Activated CD4-positive, CD25-positive, alpha-beta regulatory T cell treated with anti-CD3 and anti-CD28 coated beads, Interleukin-2, amount 50 U/mL, for 72 hours (primary cell): ENCODE data around the gene DIS3L2.

Experiments
- DNase-seq: peaks from one replicate; pipeline ENCODE4 v3.0.0; 2021

The DIS3L2 gene

DNA sequence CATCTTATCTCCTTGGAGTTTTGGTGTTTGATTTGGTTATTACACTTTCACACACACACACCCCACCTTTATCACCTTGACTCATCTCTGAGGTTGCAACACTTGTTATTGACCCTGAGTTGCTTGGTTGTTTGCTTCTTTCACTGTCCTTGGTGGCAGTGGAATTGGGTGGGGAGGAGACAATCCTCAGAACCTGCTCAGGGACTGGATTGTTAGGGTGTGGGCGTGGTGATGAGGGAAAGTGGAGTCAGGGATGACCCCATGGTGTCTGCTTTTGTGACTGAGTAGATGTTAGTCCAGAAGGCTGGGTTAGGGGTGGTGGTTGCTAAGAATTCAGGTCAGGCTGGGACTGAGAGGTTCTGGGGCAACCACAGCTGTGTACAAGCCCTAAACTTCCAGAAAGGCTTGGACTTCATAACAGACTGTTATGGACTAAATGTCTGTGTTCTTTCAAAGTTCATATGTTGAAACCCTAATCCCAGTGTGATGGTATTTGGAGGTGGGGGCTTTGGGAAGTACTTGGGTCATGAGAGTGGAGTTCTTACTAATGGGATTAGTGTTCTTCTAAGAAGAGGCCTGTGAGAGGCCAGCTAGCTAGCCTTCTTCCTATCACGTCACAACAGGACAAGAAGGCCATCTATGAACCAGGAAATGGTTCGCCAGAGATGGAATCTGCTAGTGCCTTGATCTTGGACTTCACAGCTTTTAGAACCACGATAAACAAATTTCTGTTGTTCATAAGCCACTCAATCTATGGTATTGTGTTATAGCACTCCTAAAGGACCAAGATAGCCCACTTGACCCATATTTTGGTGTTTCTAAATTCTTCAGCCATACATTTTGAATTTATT lies 3.4 kb upstream of the DIS3L2 start:
- DNase-seq, result no peak

DNA sequence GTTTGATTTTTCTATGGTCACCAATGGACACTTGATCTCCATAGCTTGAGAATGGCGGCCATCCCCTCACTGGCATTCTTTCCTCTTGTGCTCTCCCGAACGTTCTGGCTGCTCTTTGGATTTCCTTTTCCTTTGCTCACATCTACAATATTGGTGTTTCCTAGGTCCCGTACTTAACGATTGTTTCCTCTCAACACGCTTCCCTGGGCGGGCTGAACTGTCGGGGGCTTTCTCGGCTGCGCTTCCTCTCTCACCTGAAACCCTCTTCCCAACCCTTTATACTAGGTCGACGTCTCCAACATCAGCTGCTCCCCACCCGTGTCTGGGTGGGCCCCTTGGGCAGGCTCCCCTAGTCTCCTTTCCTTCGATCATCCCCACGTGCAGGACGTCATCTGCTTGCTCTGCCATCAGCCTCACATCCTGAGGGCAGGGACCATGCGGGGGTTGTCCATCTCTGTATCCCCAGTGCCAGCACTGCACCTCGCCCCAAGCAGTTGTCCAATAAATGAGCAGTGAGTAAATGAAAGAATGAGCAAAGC lies 634 bp upstream of the DIS3L2 start:
- no peak for DNase-seq

DNA sequence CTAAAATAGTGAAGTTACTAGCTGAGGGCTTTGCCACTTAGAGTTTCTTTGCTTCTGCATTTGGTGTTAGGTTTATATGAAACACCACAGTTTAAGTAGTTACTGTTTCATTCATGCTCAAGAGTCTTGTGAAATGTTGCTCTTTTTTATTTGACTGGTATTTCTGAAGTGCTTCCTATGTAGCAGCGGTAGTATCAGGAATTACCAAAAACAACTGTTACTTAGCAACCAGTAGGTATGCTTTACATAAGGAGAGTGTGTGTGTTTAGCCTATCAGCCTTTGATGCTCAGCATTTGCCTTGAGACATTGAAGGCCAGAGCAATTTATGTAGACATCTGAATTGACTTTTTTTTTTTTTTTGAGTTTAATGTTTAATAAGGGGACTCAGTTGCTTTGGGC lies 3.6 kb downstream of the DIS3L2 start:
- DNase-seq, result no peak

DNA sequence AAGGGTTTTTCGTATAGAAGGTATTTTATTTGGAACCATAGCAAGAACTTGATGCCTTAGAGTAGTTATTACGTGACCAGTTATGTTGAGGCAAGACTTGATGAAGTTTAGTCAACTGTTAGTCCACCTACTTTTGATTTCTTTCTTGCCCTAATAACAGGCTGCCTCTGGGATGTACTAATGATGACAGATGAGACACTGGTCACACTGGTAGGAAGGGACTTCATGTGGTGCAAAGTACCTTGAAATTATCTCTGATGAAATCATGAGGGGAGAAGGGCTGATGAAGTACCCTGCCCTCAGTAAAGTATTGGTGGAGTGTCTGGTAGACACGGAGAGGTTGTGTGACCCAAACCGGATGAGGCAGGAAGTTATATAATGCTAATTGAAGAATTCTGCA lies 5.4 kb downstream of the DIS3L2 start:
- no peak for DNase-seq

DNA sequence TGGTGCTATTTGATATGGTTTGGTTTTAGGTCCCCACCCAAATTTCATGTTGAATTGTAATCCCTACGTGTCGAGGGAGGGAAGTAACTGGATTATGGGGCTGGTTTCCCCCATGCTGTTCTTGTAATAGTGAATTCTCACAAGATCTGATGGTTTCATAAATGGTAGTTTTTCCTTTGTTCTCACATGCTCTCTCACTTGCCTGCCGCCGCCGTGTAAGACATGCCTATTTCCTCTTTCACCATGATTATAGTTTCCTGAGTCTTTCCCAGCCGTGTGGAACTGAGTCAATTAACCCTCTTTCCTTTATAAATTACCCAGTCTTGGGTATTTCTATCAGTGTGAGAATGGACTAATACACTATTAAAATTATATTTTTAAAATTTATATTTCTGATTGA lies 7.3 kb downstream of the DIS3L2 start:
- no peak for DNase-seq

DNA sequence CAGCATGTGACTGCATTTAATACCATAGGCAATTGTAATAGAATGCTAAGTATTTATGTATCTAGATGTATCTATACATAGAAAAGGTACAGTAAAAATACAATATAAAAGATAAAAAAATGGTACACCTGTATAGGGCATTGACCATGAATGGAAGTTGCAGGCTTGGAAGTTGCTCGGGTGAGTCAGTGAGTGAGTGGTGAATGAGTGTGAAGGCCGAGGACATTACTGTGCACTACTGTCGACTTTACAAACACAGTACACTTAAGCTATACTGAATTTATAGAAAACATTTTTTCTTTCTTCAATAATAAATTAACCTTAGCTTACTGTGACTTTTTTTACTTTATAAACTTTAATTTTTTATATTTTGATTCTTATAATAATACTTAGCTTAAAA lies 8.9 kb downstream of the DIS3L2 start:
- no peak for DNase-seq

DNA sequence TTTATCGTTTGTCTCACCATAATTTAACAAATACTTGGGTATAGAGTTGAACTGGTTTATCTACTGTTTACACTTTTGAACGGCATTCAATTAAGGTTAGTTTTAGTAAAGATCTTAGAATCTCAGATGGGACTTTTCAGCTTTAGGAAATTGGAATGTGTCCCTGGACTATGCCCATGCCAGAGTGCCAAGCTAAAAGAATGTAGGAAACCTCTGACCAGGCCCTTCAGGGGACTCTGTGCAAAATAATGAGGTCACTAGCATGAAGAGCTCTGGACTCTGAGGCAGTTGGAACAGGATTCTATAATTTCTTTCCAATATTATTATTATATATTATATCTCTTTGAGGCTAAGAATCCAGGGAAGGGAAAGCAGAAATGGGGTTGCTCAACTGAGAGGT lies 13.5 kb downstream of the DIS3L2 start:
- DNase-seq, result no peak

DNA sequence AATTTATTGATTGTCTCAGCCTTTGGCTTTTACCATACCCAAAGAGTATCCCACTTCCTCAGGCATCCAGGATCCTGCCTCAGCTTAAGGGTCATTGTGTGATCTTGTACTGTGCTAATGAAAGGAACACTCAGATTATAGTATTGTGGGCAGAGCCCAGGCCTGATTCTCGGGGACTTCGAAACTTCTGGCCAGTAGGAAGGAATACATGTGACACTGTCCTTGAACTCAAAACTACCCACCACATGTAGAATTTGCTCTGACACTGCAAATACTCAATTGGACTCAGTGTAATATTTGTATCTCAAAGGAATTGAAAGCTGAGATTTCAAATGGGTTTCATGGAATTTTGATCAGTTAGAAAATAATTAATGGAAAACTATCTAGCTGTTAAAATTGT lies 15.9 kb downstream of the DIS3L2 start:
- no peak for DNase-seq

DNA sequence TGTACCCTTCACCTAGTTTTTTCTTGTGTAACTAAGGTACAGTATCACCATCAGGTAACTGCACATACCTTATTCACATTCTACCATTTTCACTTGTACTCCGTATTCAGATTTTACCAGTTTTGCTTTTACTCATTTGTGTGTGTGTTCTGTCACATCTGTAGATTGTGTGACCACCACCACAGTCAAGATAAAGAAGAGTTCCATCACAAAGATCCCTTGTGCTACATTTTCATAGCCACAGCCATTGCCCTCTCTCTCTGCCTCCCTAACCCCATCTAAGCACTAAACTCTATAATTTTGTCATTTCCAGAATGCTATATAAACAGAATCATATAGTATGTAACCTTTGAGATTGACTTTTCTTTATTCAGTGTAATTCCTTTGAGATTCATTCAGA lies 23.5 kb downstream of the DIS3L2 start:
- no peak for DNase-seq

DNA sequence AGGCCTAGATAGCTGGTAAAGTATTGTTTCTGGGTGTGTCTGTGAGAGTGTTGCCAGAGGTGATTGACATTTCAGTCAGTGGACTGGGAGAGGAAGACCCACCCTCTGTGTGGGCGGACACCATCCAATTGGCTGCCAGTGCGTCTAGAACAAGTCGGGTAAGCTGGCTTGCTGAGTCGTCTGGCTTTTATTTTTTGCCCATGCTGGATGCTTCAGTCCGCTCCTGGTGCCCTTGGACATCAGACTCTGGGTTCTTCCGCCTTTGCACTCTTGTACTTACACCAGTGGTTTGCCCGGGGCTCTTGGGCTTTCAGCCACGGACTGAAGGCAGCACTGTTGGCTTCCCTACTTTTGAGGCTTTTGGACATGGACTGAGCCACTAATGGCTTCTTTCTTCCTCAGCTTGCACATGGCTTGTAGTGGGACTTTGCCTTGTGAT lies 24.3 kb downstream of the DIS3L2 start:
- DNase-seq, result no peak

DNA sequence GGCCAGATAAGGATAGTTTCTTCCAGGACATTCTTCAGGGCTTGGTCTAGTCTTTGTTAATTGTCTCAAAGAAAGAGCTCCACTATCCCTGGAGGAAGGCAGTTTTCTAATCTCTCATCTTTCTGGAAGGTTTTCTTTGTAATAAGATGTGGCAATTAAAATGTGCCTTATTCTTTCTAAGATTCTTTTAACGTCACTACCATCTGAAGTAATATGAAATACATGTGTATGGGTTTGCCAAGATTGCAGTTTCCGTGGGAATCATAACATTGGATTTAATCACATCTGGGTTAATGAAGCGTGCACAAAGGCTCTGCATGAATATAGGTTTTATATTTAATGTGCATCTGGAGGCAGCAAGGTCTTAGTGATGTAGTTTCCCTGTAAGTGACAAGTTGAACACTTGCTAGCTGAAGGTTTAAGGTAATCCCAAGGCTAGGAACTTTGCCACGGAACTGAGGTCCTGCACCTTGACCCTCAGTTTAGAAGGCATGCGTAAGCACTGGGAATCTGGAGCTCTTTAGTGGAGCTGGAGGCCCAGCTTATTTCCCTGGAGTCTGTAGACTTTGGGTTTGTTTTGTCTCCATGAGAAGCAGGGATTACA lies 25.7 kb downstream of the DIS3L2 start:
- DNase-seq, result no peak

DNA sequence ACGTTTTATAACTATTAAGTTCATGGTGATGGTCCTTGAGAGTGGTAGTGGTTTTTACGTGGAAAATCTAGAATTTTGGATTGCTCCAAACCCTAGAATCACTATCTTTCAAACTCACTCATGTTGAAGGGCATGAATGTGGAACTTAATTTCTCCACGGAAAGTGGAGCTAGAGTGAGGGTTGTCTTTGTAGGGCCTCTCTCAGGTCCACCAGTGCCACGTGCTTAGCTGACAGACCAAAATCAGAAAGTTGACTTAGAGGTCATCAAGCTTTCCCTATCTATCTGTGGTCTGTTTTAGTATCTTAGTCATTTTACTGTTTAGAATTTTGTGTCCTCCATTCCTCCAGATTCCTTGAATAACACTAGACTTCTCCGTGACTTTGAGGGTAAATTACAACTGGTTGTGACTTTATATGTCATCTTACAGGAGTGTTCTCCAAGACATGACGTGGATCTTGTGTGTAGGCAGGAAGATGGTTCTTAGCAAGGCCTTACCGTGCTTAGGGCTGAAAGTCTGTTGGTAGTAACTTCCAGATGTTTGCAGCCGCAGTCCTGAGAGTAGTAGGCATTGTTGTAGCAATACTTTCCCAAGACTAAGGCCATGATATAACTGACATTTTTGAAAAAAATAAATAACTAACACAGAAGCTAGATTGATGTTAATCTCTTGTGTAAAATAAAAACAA lies 26.8 kb downstream of the DIS3L2 start:
- DNase-seq, result no peak

DNA sequence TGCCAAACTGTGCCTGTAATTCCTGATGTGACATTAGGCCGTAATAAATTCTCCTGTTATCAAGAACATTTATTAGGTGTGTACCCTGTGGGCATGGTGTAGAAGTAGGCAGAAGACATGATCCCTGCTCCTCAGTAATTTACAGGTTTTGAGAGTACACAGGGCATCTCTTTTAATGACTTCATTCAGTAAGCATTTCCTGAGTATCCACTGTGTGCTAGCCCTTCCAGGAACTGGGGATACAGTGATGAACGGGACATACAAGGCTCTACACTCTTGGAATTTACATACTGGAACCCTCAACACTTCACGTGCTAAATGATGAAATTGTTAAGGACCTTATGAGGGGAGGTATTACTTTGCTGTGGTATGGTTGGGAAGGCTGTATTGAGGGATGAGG lies 30.2 kb downstream of the DIS3L2 start:
- DNase-seq, result no peak

DNA sequence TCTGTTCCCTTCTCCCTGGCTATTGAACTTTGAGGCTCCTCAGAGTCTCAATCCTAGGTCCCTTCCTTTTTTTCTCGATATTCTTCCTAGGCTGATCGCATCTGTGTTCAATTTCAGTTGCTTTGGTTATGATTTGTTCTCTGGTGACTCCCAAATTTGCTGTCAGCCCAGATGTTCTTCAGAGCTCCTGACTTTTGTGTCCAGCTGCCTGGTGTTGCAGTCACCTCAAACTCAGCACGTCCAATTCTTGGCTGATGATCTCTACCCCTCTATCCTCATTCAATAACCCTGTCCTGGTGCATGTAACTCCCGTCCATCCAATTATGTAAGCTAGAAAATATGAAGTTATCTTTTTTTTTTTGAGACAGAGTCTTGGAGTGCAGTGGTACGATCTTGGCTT lies 31.4 kb downstream of the DIS3L2 start:
- DNase-seq, result no peak

DNA sequence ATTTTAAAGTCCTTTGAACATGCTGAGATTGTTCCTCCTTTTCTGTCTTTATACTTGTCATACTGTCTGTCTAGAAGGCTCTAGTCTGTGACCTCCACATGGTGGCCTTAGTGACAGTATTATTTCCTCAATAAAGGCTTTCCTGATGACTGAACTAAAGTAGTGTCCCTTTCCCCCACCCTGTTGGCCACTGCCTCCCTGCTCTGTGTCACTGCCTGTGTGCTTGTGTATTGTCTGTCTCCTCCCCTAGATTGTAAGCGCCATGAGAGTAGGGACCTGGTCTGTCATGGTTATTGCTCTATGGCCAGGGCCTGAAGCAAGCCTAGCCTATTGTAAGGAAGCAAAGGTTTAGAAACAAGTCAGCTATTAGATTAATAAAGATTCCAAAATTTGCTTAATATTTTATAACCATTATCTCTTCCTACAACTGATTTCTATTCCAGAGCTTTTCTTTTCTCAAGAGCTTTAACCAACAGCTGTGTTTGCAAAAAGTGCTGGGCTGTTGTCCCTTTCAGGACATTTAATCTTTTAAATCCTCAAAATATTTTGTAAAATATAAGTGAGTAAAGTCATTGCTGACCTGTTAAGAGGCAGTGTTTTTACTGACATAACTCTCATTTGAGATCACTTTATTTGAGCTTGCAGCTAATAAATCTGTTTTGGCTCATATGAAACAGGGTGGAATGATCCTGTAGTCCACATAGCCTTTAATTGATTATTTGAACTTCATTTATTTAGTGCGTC lies 35.5 kb downstream of the DIS3L2 start:
- DNase-seq, result no peak

DNA sequence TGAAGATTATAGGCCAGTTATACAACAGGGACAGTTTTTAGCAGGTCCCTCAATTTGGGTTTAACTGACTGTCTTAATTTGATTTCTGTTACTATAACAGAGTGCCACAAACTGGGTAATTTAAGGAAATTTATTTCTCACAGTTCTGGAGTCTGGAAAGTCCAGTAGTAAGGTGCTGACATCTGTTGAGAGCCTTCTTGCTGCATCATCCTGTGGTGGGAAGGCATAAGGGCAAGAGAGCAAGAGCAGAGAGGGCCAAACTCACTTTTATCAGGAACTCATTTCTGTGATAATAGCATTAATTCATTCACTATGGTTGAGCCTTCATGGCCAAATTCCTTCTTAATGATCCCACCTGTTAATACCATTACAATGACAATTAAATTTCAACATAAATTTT lies 36.5 kb downstream of the DIS3L2 start:
- DNase-seq, result no peak

DNA sequence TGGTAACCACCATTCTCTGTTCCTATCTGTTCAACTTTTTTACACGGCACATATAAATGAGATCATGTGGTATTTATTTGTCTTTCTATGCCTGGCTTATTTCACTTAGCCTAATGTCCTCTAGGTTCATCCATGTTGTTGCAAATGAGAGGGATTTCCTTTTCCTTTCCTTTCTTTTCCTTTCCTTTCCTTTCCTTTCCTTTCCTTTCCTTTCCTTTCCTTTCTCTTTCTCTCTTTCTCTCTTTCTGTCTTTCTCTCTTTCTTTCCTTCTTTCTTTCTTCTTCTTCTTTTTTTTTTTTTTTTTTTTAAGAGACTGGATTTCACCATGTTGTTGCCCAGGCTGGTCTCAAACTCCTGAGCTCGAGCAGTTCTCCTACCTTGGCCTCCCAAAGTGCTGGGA lies 38.9 kb downstream of the DIS3L2 start:
- no peak for DNase-seq

DNA sequence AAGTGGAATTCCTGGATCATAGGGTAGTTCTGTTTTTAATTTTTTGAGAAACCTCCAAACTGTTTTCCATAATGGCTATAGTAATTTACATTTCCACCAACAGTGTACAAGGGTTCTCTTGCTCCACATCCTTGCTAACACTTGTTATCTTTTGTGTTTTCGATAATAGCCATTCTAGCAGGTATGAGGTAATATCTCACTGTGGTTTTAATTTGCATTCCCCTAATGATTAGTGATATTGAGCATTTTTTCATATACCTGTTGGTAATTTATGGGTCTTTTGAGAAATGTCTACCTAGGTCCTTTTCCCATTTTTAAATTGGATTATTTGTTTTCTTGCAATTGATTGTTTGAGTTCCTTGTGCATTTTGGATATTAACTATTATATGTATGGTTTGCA lies 39.6 kb downstream of the DIS3L2 start:
- no peak for DNase-seq

DNA sequence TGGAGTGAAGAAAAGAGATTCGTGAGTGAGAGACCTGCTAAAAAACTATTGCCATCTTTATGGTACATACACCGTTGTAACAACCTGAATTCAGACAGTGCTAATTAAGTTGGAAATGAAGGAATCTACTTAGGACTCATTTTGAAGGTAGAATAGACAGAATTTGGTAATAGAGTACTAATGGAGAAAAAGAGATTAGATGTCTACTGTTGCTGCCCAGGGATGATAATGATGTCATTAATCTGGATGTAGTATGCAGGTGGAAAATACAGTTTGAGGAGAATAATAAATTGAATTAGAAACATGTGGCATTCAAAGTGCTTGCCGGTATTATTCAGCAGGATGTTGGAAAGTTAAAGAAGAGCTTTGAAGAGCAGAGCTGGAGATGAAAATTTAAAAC lies 44.7 kb downstream of the DIS3L2 start:
- DNase-seq, result no peak

DNA sequence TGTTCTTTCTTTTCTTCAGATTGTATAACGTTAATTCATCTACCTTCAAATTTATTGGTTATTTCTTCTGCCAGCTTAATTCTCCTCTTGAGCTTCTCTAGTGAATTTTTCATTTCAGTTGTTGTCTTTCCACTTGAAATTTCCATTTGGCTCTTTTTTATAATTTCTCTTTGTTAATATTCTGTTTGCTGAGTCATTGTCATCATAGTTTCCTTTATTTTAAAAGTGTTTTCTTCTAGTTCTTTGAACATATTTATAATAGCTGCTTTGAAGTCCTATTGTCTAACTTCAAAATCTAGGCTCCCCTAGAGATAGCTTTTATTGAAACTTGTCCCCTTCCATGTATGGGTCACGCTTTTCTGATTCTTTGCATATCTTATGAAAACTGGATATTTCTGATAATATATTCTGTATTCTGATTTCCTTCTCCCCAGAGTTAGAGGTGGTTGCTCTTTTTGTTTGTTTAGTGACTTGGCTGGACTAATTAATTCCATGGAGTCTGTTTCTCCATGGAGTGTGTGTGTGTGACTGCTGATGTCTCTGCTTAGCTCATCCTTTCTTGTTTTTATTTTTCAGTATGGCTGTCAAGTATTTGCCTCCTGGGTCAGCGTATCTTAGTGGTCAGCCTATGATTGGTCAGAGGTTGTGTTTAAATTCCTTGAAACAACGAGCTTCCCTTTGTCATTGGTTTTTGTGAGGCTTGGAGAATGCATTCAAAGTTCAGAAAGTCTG lies 47.6 kb downstream of the DIS3L2 start:
- DNase-seq, result no peak

DNA sequence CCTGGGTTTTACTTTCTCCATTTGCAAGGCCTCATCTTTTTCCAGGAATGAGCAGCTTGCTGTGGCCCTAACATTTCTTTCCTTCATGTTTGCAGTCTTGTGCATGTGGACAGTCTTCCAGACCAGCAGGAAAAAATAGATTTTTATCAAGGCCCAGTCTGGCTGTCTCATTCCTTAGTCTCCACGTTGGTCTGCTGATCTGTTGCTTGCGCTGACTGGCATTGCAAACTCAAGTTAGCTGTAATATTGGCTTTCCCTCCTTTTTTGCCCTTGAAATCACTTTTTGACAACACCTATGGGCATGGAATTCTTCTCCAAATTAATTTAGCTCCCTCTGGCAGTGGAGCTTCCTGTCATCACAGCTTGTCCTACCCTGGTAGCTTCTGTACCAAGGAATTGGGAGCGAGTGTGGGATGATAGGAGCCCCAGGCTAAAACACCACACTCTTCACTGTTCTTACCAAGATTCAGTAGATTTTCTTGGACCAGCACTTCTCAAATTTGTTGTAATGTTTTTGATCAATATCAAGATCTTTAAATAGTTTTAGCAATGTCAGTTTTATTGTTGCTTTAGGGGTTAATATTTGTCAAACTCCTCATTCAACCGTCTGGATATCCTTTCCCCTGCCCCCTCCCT lies 48.2 kb downstream of the DIS3L2 start:
- DNase-seq, result no peak
